Gastrocnemius medialis (tissue), 4 donors: ENCODE measurements around the gene ZNF365.

Source experiments
- POLR2A ChIP-seq, 2 donors: fragments of 450-650 bp; IDR thresholded peaks; one replicate each; pipeline ENCODE4 v1.6.1; 2017; ENCODE audit warnings: antibody characterized with exemption in 2 of 2, mild to moderate bottlenecking in 2 of 2, moderate library complexity in 2 of 2
- TF ChIP-seq, protein P1 (sequence below), 5 experiments: fragments of 450-650 bp in 3 of 5; fragments of 200-600 bp in 2 of 5; sonication (generic) in 2 of 5; IDR thresholded peaks in 4 of 5; conservative IDR thresholded peaks in 1 of 5; 1 replicate in 4 of 5; 2 replicates in 1 of 5; pipeline ENCODE4 v1.5.1; 2016 to 2019; ENCODE audit warnings: antibody characterized with exemption in 5 of 5, mild to moderate bottlenecking in 3 of 5, moderate library complexity in 3 of 5

DNA sequence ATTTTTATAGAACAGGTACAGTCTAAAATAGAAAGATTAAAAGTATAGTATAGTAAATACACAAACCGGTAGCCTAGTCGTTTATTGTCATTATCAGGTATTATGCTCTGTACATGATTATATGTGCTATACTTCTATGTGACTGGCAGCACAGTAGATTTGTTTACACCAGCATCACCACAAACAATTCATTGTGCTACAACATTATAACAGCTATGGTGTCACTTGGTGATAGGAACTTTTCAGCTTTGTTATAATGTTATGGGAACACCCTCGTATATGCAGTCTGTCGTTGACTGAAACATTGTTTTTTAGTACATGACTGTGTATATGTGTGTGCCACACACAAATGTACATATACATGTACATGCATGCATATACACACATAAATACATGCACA, 19.1 kb downstream of the ZNF365 start:
- TF ChIP-seq, protein P1, sequence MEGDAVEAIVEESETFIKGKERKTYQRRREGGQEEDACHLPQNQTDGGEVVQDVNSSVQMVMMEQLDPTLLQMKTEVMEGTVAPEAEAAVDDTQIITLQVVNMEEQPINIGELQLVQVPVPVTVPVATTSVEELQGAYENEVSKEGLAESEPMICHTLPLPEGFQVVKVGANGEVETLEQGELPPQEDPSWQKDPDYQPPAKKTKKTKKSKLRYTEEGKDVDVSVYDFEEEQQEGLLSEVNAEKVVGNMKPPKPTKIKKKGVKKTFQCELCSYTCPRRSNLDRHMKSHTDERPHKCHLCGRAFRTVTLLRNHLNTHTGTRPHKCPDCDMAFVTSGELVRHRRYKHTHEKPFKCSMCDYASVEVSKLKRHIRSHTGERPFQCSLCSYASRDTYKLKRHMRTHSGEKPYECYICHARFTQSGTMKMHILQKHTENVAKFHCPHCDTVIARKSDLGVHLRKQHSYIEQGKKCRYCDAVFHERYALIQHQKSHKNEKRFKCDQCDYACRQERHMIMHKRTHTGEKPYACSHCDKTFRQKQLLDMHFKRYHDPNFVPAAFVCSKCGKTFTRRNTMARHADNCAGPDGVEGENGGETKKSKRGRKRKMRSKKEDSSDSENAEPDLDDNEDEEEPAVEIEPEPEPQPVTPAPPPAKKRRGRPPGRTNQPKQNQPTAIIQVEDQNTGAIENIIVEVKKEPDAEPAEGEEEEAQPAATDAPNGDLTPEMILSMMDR (IDR thresholded peaks at IDR 0.05 in 4 of 5, conservative IDR thresholded peaks at IDR 0.05 in 1 of 5), result no peak
- TF ChIP-seq POLR2A (IDR thresholded peaks at IDR 0.05), result no peak
